ENCODE data around the gene LRR1.
A peak's percentile ranks its signal among the peaks of the same experiment; 100 is the strongest.

Gene LRR1

GRCh38 chr14:49659526-49660455 is 61.1 kb downstream of the LRR1 start:
- ChIA-PET POLR2A (no interaction called here), CTCF (interaction anchor here (0.6 kb wide), 1 partner anchor 139 kb away, joined by 3 read pairs; no protein-coding TSS in a partner anchor)
- Histone ChIP-seq H3K27ac (ENCODE audit: extremely low read depth, low read depth, low read length) (no peak overlapping the region), H3K9me3 (ENCODE audit: control insufficient read depth, insufficient read depth, low read depth, low read length) (no peaks in the 10 kb centered on the region), H3K4me3 (ENCODE audit: low read depth, low read length) (no peak overlapping the region), H3K36me3 (ENCODE audit: control insufficient read depth in 2 of 2, insufficient read depth in 1 of 2, low read length in 2 of 2) (peaks cover 19 to 21% of the 10 kb centered on the region in 2 experiments), H3K4me1 (ENCODE audit: control insufficient read depth, insufficient read depth, low read length) (no peaks in the 10 kb centered on the region)
- TF ChIP-seq ZNF302 (tag by site-specific recombination; IDR thresholded peaks at IDR 0.05; ENCODE audit: low read depth) = no peak
- peak; percentile 88 for TF ChIP-seq SCRT2 (tag by site-specific recombination; IDR thresholded peaks at IDR 0.05)
- 0 out of 2 replicates have a peak, but pooled peaks have one; percentile 27 for TF ChIP-seq PRDM10 (tag by site-specific recombination; IDR thresholded peaks at IDR 0.05)

Measured in HEK293 (cell line).